H1 (cell line): Measurements from ENCODE around the gene SPEF2. TPM values are rescaled to one million over a fixed set of nuclear protein-coding genes. Genes with fewer than 3 reads are reported as not detected.

Source experiments
- CTCF ChIA-PET: fragments of 300-600 bp; sonication (Branson Sonifier 250); formaldehyde crosslinking; loops from one replicate; lab custom pipeline; 2021; ENCODE audit not compliant: partially characterized antibody; lab: Charles Lee
- POLR2A ChIA-PET: fragments of 300-600 bp; sonication (Branson Sonifier 250); formaldehyde crosslinking; loops from one replicate; lab custom pipeline; 2021; ENCODE audit warnings: inconsistent platforms; ENCODE audit not compliant: partially characterized antibody; lab: Charles Lee
- DNase-seq, 2 experiments: peaks; one replicate each; pipeline versions ENCODE4 v3.0.0 to v3.0.0-alpha.2; 2010 to 2022; ENCODE audit warnings: low spot score in 2 of 2, low read depth in 1 of 2, mixed read lengths in 1 of 2
- FAIRE-seq: peaks from 2 replicates; lab custom pipeline; 2011; peaks lifted over from hg19 to GRCh38; lab: Jason Lieb, UNC
- H2AFZ ChIP-seq: 2 replicates; pipeline ENCODE4 v1.8.1; 2012; ENCODE audit warnings: low read length, inconsistent platforms
- H2AK5ac ChIP-seq: 2 replicates; pipeline ENCODE4 v1.6.1; 2013; ENCODE audit warnings: low read depth, low read length
- H2BK120ac ChIP-seq: replicated peaks from 2 replicates; pipeline ENCODE3; 2013; ENCODE audit warnings: low read depth, low read length, inconsistent platforms
- H2BK12ac ChIP-seq: 2 replicates; pipeline ENCODE4 v1.6.1; 2013; ENCODE audit warnings: low read depth, low read length
- H2BK15ac ChIP-seq: 2 replicates; pipeline ENCODE4 v1.6.1; 2013; ENCODE audit warnings: low read length
- H2BK20ac ChIP-seq: 2 replicates; pipeline ENCODE4 v1.6.1; 2013; ENCODE audit warnings: low read length
- H2BK5ac ChIP-seq: 2 replicates; pipeline ENCODE4 v1.6.1; 2013; ENCODE audit warnings: low read depth, low read length
- H3K14ac ChIP-seq: 2 replicates; pipeline ENCODE4 v1.6.1; 2013; ENCODE audit warnings: inconsistent platforms; ENCODE audit not compliant: insufficient read length
- H3K18ac ChIP-seq: 2 replicates; pipeline ENCODE4 v1.6.1; 2013; ENCODE audit warnings: low read length; ENCODE audit errors: extremely low read depth
- H3K23ac ChIP-seq: 2 replicates; pipeline ENCODE4 v1.6.1; 2013; ENCODE audit warnings: inconsistent platforms; ENCODE audit not compliant: insufficient read length
- H3K23me2 ChIP-seq: 2 replicates; pipeline ENCODE4 v1.6.1; 2013; ENCODE audit warnings: low read depth, low read length
- H3K27ac ChIP-seq: 2 replicates; pipeline ENCODE4 v1.6.1; 2011; ENCODE audit warnings: low read depth, low read length, inconsistent platforms
- H3K27me3 ChIP-seq, 4 experiments: replicated peaks in 1 of 4; 1 replicate in 1 of 4; 2 replicates in 3 of 4; pipeline versions ENCODE4 v1.6.1 to v1.8.1; 2011 to 2013; ENCODE audit warnings: low read length in 3 of 4, mild to moderate bottlenecking in 3 of 4, inconsistent platforms in 2 of 4, mixed read lengths in 2 of 4, moderate library complexity in 1 of 4; ENCODE audit not compliant: control insufficient read depth in 3 of 4, insufficient read depth in 3 of 4; ENCODE audit errors: extremely low read depth in 1 of 4
- H3K36me3 ChIP-seq, 4 experiments: 2 replicates each; pipeline versions ENCODE4 v1.6.1 to v1.8.1; 2011 to 2013; ENCODE audit warnings: mild to moderate bottlenecking in 4 of 4, low read length in 3 of 4, moderate library complexity in 2 of 4, control low read depth in 1 of 4, inconsistent platforms in 1 of 4; ENCODE audit not compliant: insufficient read depth in 4 of 4, control insufficient read depth in 2 of 4
- H3K4ac ChIP-seq: replicated peaks from 2 replicates; pipeline ENCODE3; 2013; ENCODE audit warnings: low read length, low read depth, mixed read lengths, inconsistent platforms; ENCODE audit not compliant: insufficient read length
- H3K4me1 ChIP-seq, 4 experiments: replicated peaks in 1 of 4; 1 replicate in 1 of 4; 2 replicates in 3 of 4; pipeline versions ENCODE4 v1.6.1 to v1.8.1; 2011 to 2013; ENCODE audit warnings: low read length in 3 of 4, inconsistent platforms in 2 of 4, mixed read lengths in 1 of 4; ENCODE audit not compliant: insufficient read depth in 4 of 4, control insufficient read depth in 3 of 4
- H3K4me2 ChIP-seq, 2 experiments: 2 replicates each; pipeline versions ENCODE4 v1.6.1 to v1.8.1; 2011 to 2013; ENCODE audit warnings: low read depth in 2 of 2, low read length in 2 of 2, control low read depth in 1 of 2, inconsistent platforms in 1 of 2, mild to moderate bottlenecking in 1 of 2; ENCODE audit not compliant: insufficient read depth in 1 of 2
- H3K4me3 ChIP-seq, 4 experiments: fragments of 200-600, 300-600 bp in 1 of 4; sonication (generic), shearing (Covaris generic), sonication (Bioruptor Twin) in 1 of 4; 2 replicates each; pipeline versions ENCODE4 v1.5.1 to v1.8.1; 2011 to 2016; ENCODE audit warnings: low read length in 4 of 4, low read depth in 3 of 4, control low read depth in 2 of 4, inconsistent platforms in 2 of 4, mild to moderate bottlenecking in 2 of 4, mixed read lengths in 1 of 4, moderate library complexity in 1 of 4; ENCODE audit not compliant: insufficient read depth in 2 of 4; ENCODE audit errors: extremely low read depth in 1 of 4
- H3K56ac ChIP-seq: replicated peaks from 2 replicates; pipeline ENCODE3; 2013; ENCODE audit warnings: low read depth, mild to moderate bottlenecking, mixed read lengths, low read length, inconsistent platforms; ENCODE audit not compliant: insufficient read length
- H3K79me1 ChIP-seq: 2 replicates; pipeline ENCODE4 v1.6.1; 2013; ENCODE audit warnings: low read depth, low read length, control low read depth
- H3K79me2 ChIP-seq, 2 experiments: 2 replicates each; pipeline versions ENCODE4 v1.6.1 to v1.8.1; 2012 to 2013; ENCODE audit warnings: low read length in 2 of 2, mild to moderate bottlenecking in 2 of 2, inconsistent platforms in 1 of 2; ENCODE audit not compliant: insufficient read depth in 2 of 2, control insufficient read depth in 1 of 2
- H3K9ac ChIP-seq, 4 experiments: replicated peaks in 1 of 4; 1 replicate in 1 of 4; 2 replicates in 3 of 4; pipeline versions ENCODE4 v1.6.1 to v1.8.1; 2011 to 2013; ENCODE audit warnings: low read depth in 3 of 4, low read length in 3 of 4, control low read depth in 2 of 4, mild to moderate bottlenecking in 2 of 4, moderate library complexity in 2 of 4, inconsistent platforms in 1 of 4; ENCODE audit errors: extremely low read depth in 1 of 4
- H3K9me3 ChIP-seq, 2 experiments: 2 replicates each; pipeline versions ENCODE4 v1.6.1 to v1.8.1; 2012 to 2013; ENCODE audit warnings: mild to moderate bottlenecking in 2 of 2, moderate library complexity in 2 of 2, control low read depth in 1 of 2, inconsistent platforms in 1 of 2, low read depth in 1 of 2, low read length in 1 of 2, mixed read lengths in 1 of 2; ENCODE audit not compliant: insufficient read depth in 2 of 2
- H4K20me1 ChIP-seq, 2 experiments: replicated peaks in 1 of 2; 2 replicates each; pipeline versions ENCODE3 to v1.8.1; 2011 to 2013; ENCODE audit warnings: inconsistent platforms in 2 of 2, low read length in 2 of 2, mild to moderate bottlenecking in 1 of 2; ENCODE audit not compliant: insufficient read depth in 2 of 2, control insufficient read depth in 1 of 2
- H4K5ac ChIP-seq: 2 replicates; pipeline ENCODE4 v1.6.1; 2013; ENCODE audit warnings: low read length, low read depth, mixed read lengths, inconsistent platforms; ENCODE audit not compliant: insufficient read length
- H4K8ac ChIP-seq: 2 replicates; pipeline ENCODE4 v1.8.0; 2013; ENCODE audit warnings: mild to moderate bottlenecking, moderate library complexity, low read length, inconsistent platforms; ENCODE audit not compliant: insufficient read depth; ENCODE audit errors: extremely low read depth
- H4K91ac ChIP-seq: replicated peaks from 2 replicates; pipeline ENCODE3; 2013; ENCODE audit warnings: low read length, mixed read lengths, inconsistent platforms; ENCODE audit not compliant: insufficient read length
- EZH2 ChIP-seq: fragments of 200-600 bp; sonication (generic); IDR thresholded peaks from 2 replicates; pipeline ENCODE4 v1.7.1; 2012; ENCODE audit warnings: low read depth, mild to moderate bottlenecking, moderate library complexity, low read length, inconsistent platforms; ENCODE audit not compliant: severe bottlenecking
- PHF8 ChIP-seq: fragments of 200-600 bp; sonication (generic); conservative IDR thresholded peaks from 2 replicates; pipeline ENCODE4 v1.7.1; 2012; ENCODE audit warnings: low read depth, mild to moderate bottlenecking, inconsistent platforms, low read length, moderate library complexity
- SAP30 ChIP-seq: fragments of 300-600 bp; sonication (generic); IDR thresholded peaks from 2 replicates; pipeline ENCODE4 v1.7.1; 2012; ENCODE audit warnings: low read length, moderate library complexity, mild to moderate bottlenecking, inconsistent platforms; ENCODE audit not compliant: insufficient read depth, insufficient replicate concordance
- SUZ12 ChIP-seq: fragments of 200-600 bp; sonication (generic); IDR thresholded peaks from 2 replicates; pipeline ENCODE4 v1.6.1; 2012; ENCODE audit warnings: mild to moderate bottlenecking, inconsistent platforms, low read length, moderate library complexity, mixed read lengths
- WGBS, 2 experiments: shearing (Covaris generic) in 1 of 2; methylation state at CpG; one replicate each; pipeline versions ENCODE4 v1.1.6 to v1.1.7; 2013 to 2015; ENCODE audit warnings: low lambda C conversion rate in 2 of 2, mixed read lengths in 2 of 2, inconsistent platforms in 1 of 2, low coverage in 1 of 2, missing lambda C conversion rate in 1 of 2; ENCODE audit not compliant: insufficient replicate concordance in 2 of 2, insufficient coverage in 1 of 2, insufficient read length in 1 of 2; ENCODE audit errors: extremely low coverage in 1 of 2, missing lambda C conversion rate in 1 of 2; 5-methylcytosine and 5-hydroxymethylcytosine counted together
- polyA plus RNA-seq, 7 experiments: library from polyadenylated mRNA; depleted of rRNA in 3 of 7; stranded (reverse) in 5 of 7; unstranded in 2 of 7; fragments of >200 nt in 5 of 7; fragments of 200-250 nt in 2 of 7; gene quantifications; 1 replicate in 5 of 7; 2 replicates in 1 of 7; 4 replicates in 1 of 7; pipeline versions ENCODE4 v1.2.1 to v1.2.3, GENCODE V29; 2011 to 2013; ENCODE audit warnings: missing spikeins in 2 of 7, mixed read lengths in 2 of 7
- total RNA-seq: library from RNA; stranded (reverse); fragmentation: NEBNext Ultra II Directional; extraction: Animal tissue kit (Norgen Biotek cat#: 25700); gene quantifications from 2 replicates; pipeline ENCODE4 v1.2.1, GENCODE V29; 2021
- TF ChIP-seq, protein P1 (sequence below): IDR thresholded peaks from 2 replicates; pipeline ENCODE4 v1.6.1; 2011; ENCODE audit warnings: low read length, improper control_type of control experiment

The SPEF2 gene
- total and polyA plus RNA-seq, 2 of the 8 experiments (the other 6 are each of a cell fraction or from before 2014, with no cell fraction given) = 0.14 to 0.73 TPM

DNA sequence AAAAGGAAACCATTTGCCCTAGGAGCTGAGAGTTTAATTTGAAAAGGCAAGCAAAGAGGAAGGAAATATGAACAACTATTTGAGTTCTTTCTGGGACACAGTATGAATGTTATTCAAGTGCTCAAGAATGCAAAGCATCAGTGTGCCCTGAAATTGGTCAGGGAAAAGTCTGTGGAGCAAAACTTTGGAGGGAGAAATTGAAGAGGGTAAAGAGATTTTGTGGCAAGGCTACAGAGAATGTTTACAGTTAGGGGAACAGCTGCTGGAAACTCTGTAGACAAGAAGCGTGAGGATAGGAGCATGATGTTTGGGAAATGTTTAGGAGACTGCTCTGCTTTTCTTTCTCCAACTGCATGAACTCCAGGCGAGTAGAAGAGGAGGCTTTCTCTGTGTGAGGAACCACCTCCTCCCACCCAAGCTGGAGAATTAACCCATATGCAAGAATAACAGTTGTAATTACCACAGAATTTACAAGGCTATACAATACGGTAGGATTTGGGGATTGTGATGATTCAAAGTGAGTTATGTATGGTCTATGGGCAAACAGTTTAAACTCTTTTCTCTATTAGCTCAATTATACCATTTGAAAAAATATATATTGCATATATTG is 163.6 kb downstream of the SPEF2 start:
- H4K8ac ChIP-seq = no peak overlapping the region
- no peak overlapping the region for H3K18ac ChIP-seq
- H3K79me1 ChIP-seq = no peaks in the 10 kb centered on the region
- H2BK15ac ChIP-seq = no peak overlapping the region
- peak overlapping the region in 1 of 4 experiments; percentile 8; a peak in 1 of 7 replicates for H3K9ac ChIP-seq
- FAIRE-seq (no peak), DNase-seq (no peak)
- H3K14ac ChIP-seq = no peak overlapping the region
- no peak overlapping the region for H2BK120ac ChIP-seq
- H3K23ac ChIP-seq = no peak overlapping the region
- H3K4ac ChIP-seq = no peak overlapping the region
- WGBS, 2 experiments = 81% methylated on average over 3 of the region's 3 CpGs; no CpG with 5 or more reads in 1 of the 2 experiments
- no peaks in the 10 kb centered on the region for H3K79me2 ChIP-seq
- H2BK20ac ChIP-seq = no peak overlapping the region
- H3K56ac ChIP-seq = no peak overlapping the region
- H3K27ac ChIP-seq = no peak overlapping the region
- H3K23me2 ChIP-seq = no peaks in the 10 kb centered on the region
- no peak for TF ChIP-seq EZH2
- TF ChIP-seq PHF8 = no peak
- no peak for TF ChIP-seq SUZ12
- TF ChIP-seq, protein P1, sequence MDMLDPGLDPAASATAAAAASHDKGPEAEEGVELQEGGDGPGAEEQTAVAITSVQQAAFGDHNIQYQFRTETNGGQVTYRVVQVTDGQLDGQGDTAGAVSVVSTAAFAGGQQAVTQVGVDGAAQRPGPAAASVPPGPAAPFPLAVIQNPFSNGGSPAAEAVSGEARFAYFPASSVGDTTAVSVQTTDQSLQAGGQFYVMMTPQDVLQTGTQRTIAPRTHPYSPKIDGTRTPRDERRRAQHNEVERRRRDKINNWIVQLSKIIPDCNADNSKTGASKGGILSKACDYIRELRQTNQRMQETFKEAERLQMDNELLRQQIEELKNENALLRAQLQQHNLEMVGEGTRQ = no peak
- TF ChIP-seq SAP30 = no peak
- no peak overlapping the region for H3K4me2 ChIP-seq
- H3K27me3 ChIP-seq = peaks cover 0 to 1% (median 0%) of the 10 kb centered on the region in 4 experiments; a peak in 1 of 7 replicates
- H2AK5ac ChIP-seq = no peak overlapping the region
- H2AFZ ChIP-seq = peak overlapping the region; percentile 22; the same call in 1 of the 2 replicates
- no peak overlapping the region for H2BK12ac ChIP-seq
- CTCF ChIA-PET = interaction anchor here (1.4 to 7.4 kb wide), 5 partner anchors 9 to 146 kb away, joined by 4 to 65 read pairs (median 5); no protein-coding TSS in a partner anchor
- H4K5ac ChIP-seq = no peak overlapping the region
- H3K36me3 ChIP-seq = no peaks in the 10 kb centered on the region
- H4K20me1 ChIP-seq = no peaks in the 10 kb centered on the region
- H3K4me3 ChIP-seq = no peak overlapping the region
- POLR2A ChIA-PET = no interaction called here
- no peaks in the 10 kb centered on the region for H3K9me3 ChIP-seq
- H3K4me1 ChIP-seq = no peaks in the 10 kb centered on the region
- no peak overlapping the region for H4K91ac ChIP-seq
- H2BK5ac ChIP-seq = no peak overlapping the region
